K562 treated with DMSO at 1 percent for 24 hours (cell line): ENCODE data around the gene ISLR. TPM values are rescaled to one million over a fixed set of nuclear protein-coding genes. Genes with fewer than 3 reads are reported as not detected.

Source experiments
- total RNA-seq: library from RNA; unstranded; fragments of 300-600 nt; gene quantifications from 2 replicates; pipeline ENCODE4 v1.2.3, GENCODE V29; 2022; ENCODE audit warnings: low read depth; ENCODE audit not compliant: insufficient read depth

ISLR gene, protein sequence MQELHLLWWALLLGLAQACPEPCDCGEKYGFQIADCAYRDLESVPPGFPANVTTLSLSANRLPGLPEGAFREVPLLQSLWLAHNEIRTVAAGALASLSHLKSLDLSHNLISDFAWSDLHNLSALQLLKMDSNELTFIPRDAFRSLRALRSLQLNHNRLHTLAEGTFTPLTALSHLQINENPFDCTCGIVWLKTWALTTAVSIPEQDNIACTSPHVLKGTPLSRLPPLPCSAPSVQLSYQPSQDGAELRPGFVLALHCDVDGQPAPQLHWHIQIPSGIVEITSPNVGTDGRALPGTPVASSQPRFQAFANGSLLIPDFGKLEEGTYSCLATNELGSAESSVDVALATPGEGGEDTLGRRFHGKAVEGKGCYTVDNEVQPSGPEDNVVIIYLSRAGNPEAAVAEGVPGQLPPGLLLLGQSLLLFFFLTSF
- total RNA-seq: not detected in 2 replicates

DNA sequence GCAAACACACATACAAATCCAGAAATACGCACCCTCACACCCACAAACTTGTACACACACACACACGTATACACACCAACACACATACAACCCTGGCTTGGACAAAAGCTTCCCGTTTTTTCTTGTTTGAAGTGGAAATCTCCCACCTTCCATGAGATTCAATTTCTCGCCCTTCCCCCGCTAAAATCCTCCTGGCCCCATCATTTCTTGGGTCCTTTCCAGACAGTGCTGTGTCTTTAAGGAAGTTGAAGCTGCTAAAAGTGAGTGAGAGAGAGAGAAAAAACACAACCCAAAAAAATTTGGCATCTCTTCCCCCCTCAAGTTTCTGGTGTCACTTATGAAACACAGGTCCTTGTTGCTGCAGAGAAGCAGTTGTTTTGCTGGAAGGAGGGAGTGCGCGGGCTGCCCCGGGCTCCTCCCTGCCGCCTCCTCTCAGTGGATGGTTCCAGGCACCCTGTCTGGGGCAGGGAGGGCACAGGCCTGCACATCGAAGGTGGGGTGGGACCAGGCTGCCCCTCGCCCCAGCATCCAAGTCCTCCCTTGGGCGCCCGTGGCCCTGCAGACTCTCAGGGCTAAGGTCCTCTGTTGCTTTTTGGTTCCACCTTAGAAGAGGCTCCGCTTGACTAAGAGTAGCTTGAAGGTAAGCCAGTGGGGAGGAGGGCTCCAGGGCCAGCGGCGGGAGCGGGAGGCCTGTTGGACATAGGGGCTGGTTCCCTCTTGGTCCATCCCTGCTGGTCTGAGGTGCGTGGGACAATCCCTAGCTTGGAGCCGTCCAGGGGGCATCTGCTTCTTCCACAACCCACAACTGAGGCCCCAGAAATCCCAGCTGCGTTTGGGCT lies at the start of gene ISLR:
Gene ISLR, plus strand, starts transcription at position 331 of the 839 bp plus-strand sequence. CDS start 1,149 bp downstream, outside the sequence.

GRCh38 chr15:74130155-74130848 lies 43.2 kb upstream of the ISLR start, which contains the start of gene ISLR2:
Gene ISLR2, plus strand, starts transcription at chr15:74130586. Its CDS starts 2,169 bp downstream, at chr15:74132755.

GRCh38 chr15:74202452-74203401 lies 29.2 kb downstream of the ISLR start, which contains the start of gene STRA6:
Gene STRA6, minus strand, starts transcription at chr15:74202787. Its CDS starts 520 bp downstream, at chr15:74202267.

Other genes starting within 250 kb of the ISLR start
- gene LOXL1, start 247.2 kb upstream of the ISLR start, total RNA-seq: 0.52 and 0.97 TPM in 2 replicates
- 16.1 and 17.0 TPM in 2 replicates for gene STOML1, start 181.4 kb upstream of the ISLR start, total RNA-seq
- gene PML, start 179.0 kb upstream of the ISLR start, total RNA-seq: 57.8 and 62.8 TPM in 2 replicates
- not detected in 2 replicates for gene GOLGA6A, start 91.2 kb upstream of the ISLR start, total RNA-seq
- not detected in 2 replicates for gene ISLR2, start 43.1 kb upstream of the ISLR start, total RNA-seq
- gene STRA6, start 29.1 kb downstream of the ISLR start, total RNA-seq: not detected in 2 replicates
- gene CCDC33, start 62.6 kb downstream of the ISLR start, total RNA-seq: not detected in 2 replicates
- 0.23 TPM in 1 of 2 replicates, not detected in the other for gene CYP11A1, start 193.9 kb downstream of the ISLR start, total RNA-seq